CD4-positive, CD25-positive, alpha-beta regulatory T cell (primary cell): Measurements from ENCODE around the gene CPXM1. TPM values are rescaled to one million over a fixed set of nuclear protein-coding genes. Genes with fewer than 3 reads are reported as not detected.

Experiments used
- ATAC-seq, 2 donors: fragments of 150-1000 bp; cut with Tn5 transposase; one replicate each; pipeline ENCODE4 v1.10.0; 2021; ENCODE audit warnings: low read depth in 2 of 2, moderate number of reproducible peaks in 2 of 2, moderate library complexity in 1 of 2
- DNase-seq, 3 donors: peaks; one replicate each; pipeline versions ENCODE4 v3.0.0 to v3.0.0-alpha.2; 2012 to 2022; ENCODE audit warnings: mixed read lengths in 1 of 3
- H3K27ac ChIP-seq: one replicate; pipeline ENCODE4 v1.7.0; 2013; ENCODE audit warnings: mild to moderate bottlenecking, low read length; ENCODE audit not compliant: insufficient read depth, poor library complexity, severe bottlenecking
- H3K27me3 ChIP-seq: one replicate; pipeline ENCODE4 v1.7.0; 2013; ENCODE audit warnings: low read length; ENCODE audit not compliant: control insufficient read depth, insufficient read depth
- H3K36me3 ChIP-seq: one replicate; pipeline ENCODE4 v1.7.0; 2013; ENCODE audit warnings: mild to moderate bottlenecking, low read length, moderate library complexity; ENCODE audit not compliant: control insufficient read depth, insufficient read depth
- H3K4me1 ChIP-seq: 2 replicates; pipeline ENCODE4 v1.7.0; 2013; ENCODE audit warnings: mild to moderate bottlenecking, low read length; ENCODE audit not compliant: insufficient read depth, control insufficient read depth, poor library complexity, severe bottlenecking
- H3K4me3 ChIP-seq: one replicate; pipeline ENCODE4 v1.7.0; 2013; ENCODE audit warnings: low read depth, mild to moderate bottlenecking, low read length, moderate library complexity
- H3K9me3 ChIP-seq, 2 experiments: 1 replicate in 1 of 2; 2 replicates in 1 of 2; pipeline ENCODE4 v1.7.0; 2013; ENCODE audit warnings: low read length in 2 of 2, mild to moderate bottlenecking in 1 of 2, moderate library complexity in 1 of 2; ENCODE audit not compliant: control insufficient read depth in 2 of 2
- H3K27ac Mint-ChIP-seq, 3 donors: one replicate each; pipeline ENCODE4 v1.8.0; 2020 to 2022; ENCODE audit warnings: mild to moderate bottlenecking in 3 of 3, mixed read lengths in 3 of 3, moderate library complexity in 2 of 3
- H3K27me3 Mint-ChIP-seq: one replicate; pipeline ENCODE4 v1.8.0; 2022; ENCODE audit warnings: mild to moderate bottlenecking, mixed read lengths
- H3K36me3 Mint-ChIP-seq: one replicate; pipeline ENCODE4 v1.8.0; 2020; ENCODE audit warnings: mixed read lengths
- H3K4me1 Mint-ChIP-seq, 4 donors: one replicate each; pipeline ENCODE4 v1.8.0; 2020 to 2022; ENCODE audit warnings: mixed read lengths in 4 of 4, mild to moderate bottlenecking in 1 of 4
- H3K4me3 Mint-ChIP-seq, 4 donors: one replicate each; pipeline ENCODE4 v1.8.0; 2020 to 2022; ENCODE audit warnings: mild to moderate bottlenecking in 4 of 4, mixed read lengths in 4 of 4, moderate library complexity in 3 of 4
- H3K9me3 Mint-ChIP-seq, 7 donors: one replicate each; pipeline ENCODE4 v1.8.0; 2020 to 2022; ENCODE audit warnings: mixed read lengths in 7 of 7, mild to moderate bottlenecking in 3 of 7, moderate library complexity in 2 of 7
- polyA plus RNA-seq, 4 donors: library from polyadenylated mRNA; unstranded; fragments of 300-500 nt; fragmentation: Illumina TruSeq; gene quantifications; one replicate each; pipeline ENCODE4 v1.2.3, GENCODE V29; 2021
- total RNA-seq: library from RNA; stranded (reverse); gene quantifications from one replicate; pipeline ENCODE4 v1.2.3, GENCODE V29; 2022

CPXM1 gene
- total and polyA plus RNA-seq, 5 donors from 2014 or later: 0.10 to 1.2 TPM; not detected in 3

DNA sequence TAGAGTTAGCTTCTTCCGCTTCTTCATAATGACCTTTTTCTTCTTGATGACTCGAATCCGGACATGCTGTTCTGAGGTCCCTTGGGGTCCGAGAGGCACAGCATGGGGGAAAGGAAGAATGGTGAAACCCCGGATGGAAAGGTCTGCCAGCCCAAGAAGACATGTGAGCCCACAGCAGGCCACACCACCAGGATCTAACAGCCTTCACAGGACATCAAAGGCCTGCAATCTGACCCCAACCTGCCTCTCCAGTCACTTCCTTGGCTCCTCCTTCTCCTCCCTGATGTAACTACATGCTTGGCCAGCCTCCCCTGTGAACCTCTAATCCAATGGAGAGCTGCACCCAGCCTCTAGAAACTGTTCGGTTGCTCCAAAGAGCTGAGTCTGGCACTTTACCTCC lies 1.6 kb downstream of the CPXM1 start:
- H3K27ac Mint-ChIP-seq: no peak overlapping the region

DNA sequence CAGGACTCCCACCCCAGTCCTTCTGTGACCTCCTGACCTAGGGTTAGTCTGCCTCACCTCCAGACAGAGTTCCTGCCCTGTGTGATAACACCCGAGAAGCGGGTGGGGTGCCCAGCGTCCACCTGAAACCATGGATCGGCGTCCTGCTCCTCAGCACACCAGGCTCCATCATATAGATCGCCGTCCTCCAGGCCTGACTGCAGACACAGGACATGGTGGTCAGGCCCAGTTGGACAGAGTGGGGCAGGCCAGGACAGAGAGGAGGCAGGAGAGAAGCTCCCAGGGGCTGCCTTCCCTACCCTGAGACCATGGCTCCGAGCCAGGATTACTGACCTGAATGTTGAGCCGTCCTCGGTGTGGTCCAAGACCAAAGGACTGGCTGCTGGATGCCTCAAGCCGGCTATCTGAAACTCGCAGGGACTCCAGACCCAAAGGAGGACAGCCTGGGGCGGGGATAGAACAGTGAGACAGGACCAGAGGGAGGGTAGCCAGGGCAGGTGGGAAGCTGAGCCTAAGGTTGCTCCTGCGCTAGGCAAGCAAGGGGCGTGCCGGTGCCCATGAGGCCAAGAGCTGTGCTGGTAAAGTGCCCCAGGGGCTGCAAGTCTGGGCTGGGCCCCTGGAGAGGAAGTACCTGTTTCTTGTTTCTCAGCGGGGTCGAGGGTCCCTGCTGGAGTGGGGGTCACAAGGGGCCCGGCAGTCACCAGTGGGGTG lies 2.2 kb downstream of the CPXM1 start:
- Mint-ChIP-seq H3K4me1 (peaks cover 6 to 35% (median 13%) of the 10 kb centered on the region in 4 donors), H3K9me3 (peaks cover 0 to 3% (median 0%) of the 10 kb centered on the region in 7 donors), H3K27me3 (peaks cover 62% of the 10 kb centered on the region), H3K4me3 (peak overlapping the region in 1 of 4 donors; percentile 56), H3K36me3 (peaks cover 3% of the 10 kb centered on the region), H3K27ac (no peak overlapping the region)
- no peak for ATAC-seq
- Histone ChIP-seq H3K27ac (no peak overlapping the region), H3K27me3 (peaks cover 20% of the 10 kb centered on the region), H3K36me3 (no peaks in the 10 kb centered on the region), H3K4me3 (no peak overlapping the region), H3K9me3 (no peaks in the 10 kb centered on the region), H3K4me1 (peaks cover 14% of the 10 kb centered on the region)
- no peak for DNase-seq

More for the DNA sequence above, 1.6 kb downstream of the CPXM1 start:
- Histone ChIP-seq H3K9me3 (no peaks in the 10 kb centered on the region), H3K36me3 (no peaks in the 10 kb centered on the region), H3K27me3 (peaks cover 21% of the 10 kb centered on the region), H3K4me1 (peaks cover 14% of the 10 kb centered on the region), H3K27ac (no peak overlapping the region), H3K4me3 (no peak overlapping the region)
- no peak for DNase-seq
- ATAC-seq: no peak
- H3K27me3 Mint-ChIP-seq: peaks cover 65% of the 10 kb centered on the region
- peaks cover 0 to 3% (median 0%) of the 10 kb centered on the region in 7 donors for H3K9me3 Mint-ChIP-seq
- H3K4me3 Mint-ChIP-seq: peak overlapping the region in 3 of 4 donors; percentile 11 to 62 (median 22)
- H3K4me1 Mint-ChIP-seq: peaks cover 6 to 35% (median 13%) of the 10 kb centered on the region in 4 donors
- H3K36me3 Mint-ChIP-seq: peaks cover 3% of the 10 kb centered on the region

DNA sequence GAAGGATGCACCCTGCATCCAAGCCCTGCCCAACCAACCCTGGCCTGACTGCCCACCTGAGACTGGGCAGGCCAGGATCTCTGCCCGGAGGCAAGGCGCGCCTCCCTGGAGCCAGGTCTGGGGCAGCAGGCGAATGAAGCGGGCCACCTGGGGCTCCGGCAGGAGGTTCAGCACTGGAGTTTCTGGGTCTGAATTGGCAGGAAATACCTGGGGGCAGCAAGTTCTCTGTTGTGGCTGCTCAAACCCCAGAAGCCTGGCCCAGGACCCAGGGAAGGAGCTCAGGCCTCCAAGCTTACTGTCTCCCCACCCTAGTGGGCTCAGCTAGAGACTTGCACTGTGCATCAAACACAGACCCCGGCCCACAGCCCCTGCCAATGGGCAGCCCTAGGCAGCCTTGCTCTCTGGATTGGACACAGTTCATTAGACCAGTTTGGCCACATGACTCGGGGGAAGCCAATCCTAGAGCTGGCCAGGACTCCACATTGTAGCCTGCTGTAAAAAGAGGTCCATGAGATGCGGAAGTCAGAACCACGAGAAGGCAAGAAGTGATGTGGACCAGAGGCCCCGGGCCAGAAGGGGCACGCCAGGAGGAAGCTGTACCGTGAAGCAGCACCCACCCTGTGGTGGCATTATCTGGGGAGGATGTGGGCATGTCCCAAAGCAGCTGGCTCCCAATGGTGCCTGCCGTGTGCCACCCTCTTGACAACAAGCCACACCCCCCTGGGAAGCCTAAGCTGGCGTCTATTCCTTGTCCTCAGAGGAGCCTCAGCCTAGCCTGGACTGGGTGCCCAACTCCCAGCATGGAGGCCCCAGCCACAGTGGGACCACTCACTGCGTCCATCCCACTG lies 3.1 kb downstream of the CPXM1 start:
- Mint-ChIP-seq H3K27me3 (peaks cover 54% of the 10 kb centered on the region), H3K4me1 (peaks cover 6 to 33% (median 13%) of the 10 kb centered on the region in 4 donors), H3K9me3 (peaks cover 0 to 3% (median 0%) of the 10 kb centered on the region in 7 donors), H3K36me3 (peaks cover 3% of the 10 kb centered on the region), H3K27ac (no peak overlapping the region), H3K4me3 (peak overlapping the region in 1 of 4 donors; percentile 35)
- Histone ChIP-seq H3K9me3 (no peaks in the 10 kb centered on the region), H3K4me3 (no peak overlapping the region), H3K27ac (no peak overlapping the region), H3K27me3 (peaks cover 23% of the 10 kb centered on the region), H3K4me1 (peaks cover 14% of the 10 kb centered on the region), H3K36me3 (no peaks in the 10 kb centered on the region)
- DNase-seq (no peak), ATAC-seq (no peak)

DNA sequence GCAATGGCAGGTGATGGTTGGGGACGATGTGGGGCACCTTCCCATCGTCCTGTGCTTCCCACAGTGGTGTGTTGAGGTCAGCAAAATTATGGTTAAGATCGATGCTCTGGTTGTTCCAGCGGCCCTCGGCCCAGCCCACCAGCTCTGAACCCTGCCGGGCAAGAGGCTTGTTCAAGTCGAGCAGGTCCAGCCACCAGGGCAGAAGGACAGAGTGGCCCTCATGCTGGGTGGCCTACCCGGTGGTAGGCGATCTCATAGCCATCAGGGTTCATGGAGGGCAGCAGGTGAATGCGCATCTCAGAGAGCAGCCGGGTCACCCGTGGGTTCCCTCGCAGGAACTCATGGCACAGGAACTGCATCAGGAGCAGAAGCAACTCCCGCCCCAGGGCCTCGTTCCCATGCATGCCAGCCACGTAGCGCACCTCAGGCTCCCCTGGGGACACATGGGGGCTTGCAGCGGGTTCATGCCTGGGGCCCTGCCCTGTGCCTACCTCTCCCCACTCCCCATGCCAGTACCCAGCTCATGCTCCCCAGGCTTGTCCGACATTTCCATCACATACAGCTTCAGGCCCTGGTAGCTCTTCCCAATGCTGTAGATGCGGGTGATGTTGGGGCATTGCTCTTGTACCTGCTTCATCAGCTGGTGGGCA lies 4.3 kb downstream of the CPXM1 start:
- no peaks in the 10 kb centered on the region for H3K9me3 ChIP-seq
- H3K27ac ChIP-seq: no peak overlapping the region
- peaks cover 0 to 3% (median 0%) of the 10 kb centered on the region in 7 donors for H3K9me3 Mint-ChIP-seq
- H3K36me3 Mint-ChIP-seq: peaks cover 2% of the 10 kb centered on the region
- DNase-seq (no peak), ATAC-seq (no peak)
- H3K4me3 Mint-ChIP-seq: no peak overlapping the region
- H3K4me1 Mint-ChIP-seq: peaks cover 4 to 27% (median 8%) of the 10 kb centered on the region in 4 donors
- no peaks in the 10 kb centered on the region for H3K36me3 ChIP-seq
- peaks cover 18% of the 10 kb centered on the region for H3K27me3 ChIP-seq
- H3K4me1 ChIP-seq: peaks cover 14% of the 10 kb centered on the region
- H3K4me3 ChIP-seq: no peak overlapping the region
- peaks cover 43% of the 10 kb centered on the region for H3K27me3 Mint-ChIP-seq
- no peak overlapping the region for H3K27ac Mint-ChIP-seq

DNA sequence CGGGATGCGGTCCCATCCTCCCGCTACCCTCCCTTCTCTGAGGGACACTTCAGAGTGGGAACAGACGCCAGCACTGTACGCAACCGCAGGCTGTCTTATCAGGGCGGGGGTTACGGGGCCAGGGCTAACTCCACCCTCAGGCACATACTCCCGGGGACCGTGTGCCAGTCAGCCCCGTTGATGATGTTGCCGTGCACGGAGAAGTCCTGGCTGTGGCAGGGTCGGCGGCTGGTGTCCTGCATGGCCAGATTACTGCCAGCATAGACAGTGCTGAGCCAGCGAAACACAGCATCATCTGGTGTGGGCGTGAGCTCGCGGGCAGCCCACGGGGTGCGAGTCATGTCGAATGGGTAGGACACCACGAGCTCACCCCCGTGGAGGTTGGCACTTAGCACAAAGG lies 5.0 kb downstream of the CPXM1 start:
- H3K27me3 Mint-ChIP-seq: peaks cover 43% of the 10 kb centered on the region
- Histone ChIP-seq H3K4me3 (no peak overlapping the region), H3K4me1 (peaks cover 11% of the 10 kb centered on the region), H3K36me3 (no peaks in the 10 kb centered on the region), H3K9me3 (no peaks in the 10 kb centered on the region), H3K27ac (no peak overlapping the region), H3K27me3 (peaks cover 14% of the 10 kb centered on the region)
- no peak overlapping the region for H3K4me3 Mint-ChIP-seq
- no peak overlapping the region for H3K27ac Mint-ChIP-seq
- peaks cover 0 to 3% (median 0%) of the 10 kb centered on the region in 7 donors for H3K9me3 Mint-ChIP-seq
- peaks cover 0 to 22% (median 3%) of the 10 kb centered on the region in 4 donors for H3K4me1 Mint-ChIP-seq
- no peak for ATAC-seq
- no peak for DNase-seq
- no peaks in the 10 kb centered on the region for H3K36me3 Mint-ChIP-seq

DNA sequence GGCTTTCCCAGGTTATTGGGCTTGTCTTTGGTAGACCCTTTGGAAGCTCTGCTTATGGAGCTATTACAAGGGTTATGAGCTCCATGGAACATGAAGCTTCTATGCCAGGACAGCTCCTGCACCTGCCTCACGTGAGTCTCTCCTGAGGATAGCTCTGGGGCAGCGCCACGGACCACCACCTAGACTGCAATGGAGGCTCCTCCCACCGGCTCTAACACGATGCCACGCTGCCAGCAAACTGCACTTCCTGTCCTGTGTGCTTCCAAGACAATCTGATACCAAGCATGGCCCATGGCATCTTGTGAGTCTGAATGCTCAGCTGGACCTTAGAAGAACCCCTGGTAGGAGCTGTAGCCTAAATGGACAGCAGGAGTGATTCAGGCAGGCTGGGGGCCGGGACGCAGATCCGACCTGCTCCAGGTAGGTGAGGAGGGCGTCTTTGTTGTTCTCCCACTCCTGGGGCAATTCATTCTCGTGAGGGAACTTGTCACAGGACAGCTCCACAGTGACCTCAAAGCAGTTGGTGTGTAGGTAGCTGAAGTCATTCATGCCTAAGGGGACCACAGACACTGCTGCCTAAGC lies 5.5 kb downstream of the CPXM1 start:
- no peak overlapping the region for H3K4me3 ChIP-seq
- H3K27ac Mint-ChIP-seq: no peak overlapping the region
- H3K27ac ChIP-seq: no peak overlapping the region
- no peak for DNase-seq
- peaks cover 0 to 3% (median 0%) of the 10 kb centered on the region in 7 donors for H3K9me3 Mint-ChIP-seq
- H3K4me1 ChIP-seq: peaks cover 9% of the 10 kb centered on the region
- no peak for ATAC-seq
- H3K4me1 Mint-ChIP-seq: peaks cover 0 to 19% (median 3%) of the 10 kb centered on the region in 4 donors
- peaks cover 14% of the 10 kb centered on the region for H3K27me3 ChIP-seq
- no peaks in the 10 kb centered on the region for H3K36me3 ChIP-seq
- H3K4me3 Mint-ChIP-seq: no peak overlapping the region
- no peaks in the 10 kb centered on the region for H3K36me3 Mint-ChIP-seq
- no peaks in the 10 kb centered on the region for H3K9me3 ChIP-seq
- H3K27me3 Mint-ChIP-seq: peaks cover 47% of the 10 kb centered on the region

DNA sequence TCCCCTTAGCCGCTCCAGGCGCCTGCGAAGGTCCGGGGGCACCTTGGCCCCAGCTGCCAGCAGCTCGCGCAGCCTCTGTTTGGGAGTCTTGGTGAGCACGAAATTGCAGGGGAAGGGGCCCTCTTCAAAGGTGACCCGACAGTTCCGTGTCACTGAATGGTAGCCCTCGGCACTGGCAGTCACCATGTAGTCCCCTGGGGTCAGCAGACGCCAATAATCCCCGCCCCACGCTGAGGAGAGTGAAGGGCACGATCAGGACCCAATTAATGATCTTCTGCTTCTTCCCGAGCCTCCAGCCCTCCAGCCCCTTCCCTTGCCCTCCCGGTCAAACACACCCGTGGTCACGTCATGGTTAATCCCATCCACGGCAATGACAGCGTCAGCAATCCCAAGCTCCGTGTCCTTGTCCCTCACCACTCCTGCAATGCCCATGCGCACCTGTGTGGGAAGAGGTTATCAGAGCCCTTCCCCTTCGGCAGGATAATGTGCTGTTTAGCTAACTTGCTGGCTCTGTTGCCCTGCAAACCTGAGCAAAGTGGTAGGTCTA lies 6.2 kb downstream of the CPXM1 start:
- peaks cover 0 to 12% (median under 1%) of the 10 kb centered on the region in 4 donors for H3K4me1 Mint-ChIP-seq
- no peak overlapping the region for H3K27ac Mint-ChIP-seq
- H3K36me3 Mint-ChIP-seq: no peaks in the 10 kb centered on the region
- Histone ChIP-seq H3K27ac (no peak overlapping the region), H3K4me1 (peaks cover 2% of the 10 kb centered on the region), H3K27me3 (peaks cover 14% of the 10 kb centered on the region), H3K4me3 (no peak overlapping the region), H3K36me3 (no peaks in the 10 kb centered on the region), H3K9me3 (no peaks in the 10 kb centered on the region)
- DNase-seq (no peak), ATAC-seq (no peak)
- H3K4me3 Mint-ChIP-seq: no peak overlapping the region
- peaks cover 44% of the 10 kb centered on the region for H3K27me3 Mint-ChIP-seq
- H3K9me3 Mint-ChIP-seq: no peaks in the 10 kb centered on the region
